ENCODE data around the gene SGCD. TPM values are rescaled to one million over a fixed set of nuclear protein-coding genes. Genes with fewer than 3 reads are reported as not detected.
A peak's percentile ranks its signal among the peaks of the same experiment; 100 is the strongest.
"Not testable (repeated sequence)": the region's sequence is repeated elsewhere in the genome, so short reads cannot be mapped to it uniquely, and the experiment has no call there.

The SGCD gene
- total RNA-seq, 2 experiments from 2014 or later, result not detected

DNA sequence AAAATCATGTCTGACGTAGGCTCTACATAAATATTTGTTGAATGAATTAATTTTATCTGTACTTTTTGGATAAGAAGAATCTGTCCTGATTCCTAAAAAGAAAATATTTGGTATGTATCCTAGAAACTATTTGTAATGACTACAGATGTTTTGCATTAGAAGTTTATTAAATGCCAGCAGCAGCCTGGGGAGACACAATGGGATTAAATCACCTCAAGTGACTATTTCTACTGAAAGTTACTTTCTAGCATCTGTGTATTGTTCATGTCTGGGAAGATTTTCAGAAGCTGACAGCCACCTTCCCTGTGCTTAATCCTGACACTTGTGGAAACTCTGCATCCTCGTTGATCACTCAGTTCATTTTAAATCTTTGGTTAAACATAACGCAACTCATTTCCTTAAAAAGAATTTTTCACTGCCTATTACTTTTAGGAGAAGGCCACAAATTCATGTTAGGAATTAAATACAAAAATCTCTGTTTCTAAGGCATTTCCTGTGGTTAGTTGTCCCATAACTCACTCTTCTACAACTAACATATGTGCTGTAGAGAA is 313.8 kb downstream of the SGCD start:
- no peaks in the 10 kb centered on the region for H3K36me3 Mint-ChIP-seq (ENCODE audit: low read depth)
- no peak overlapping the region for H3K27ac Mint-ChIP-seq
- ATAC-seq, result no peak
- H3K4me3 Mint-ChIP-seq, result no peak overlapping the region
- TF ChIP-seq CTCF (IDR thresholded peaks at IDR 0.05), result no peak
- H3K27me3 Mint-ChIP-seq, result no peaks in the 10 kb centered on the region
- DNase-seq, result no peak
- no peaks in the 10 kb centered on the region for H3K4me1 Mint-ChIP-seq (ENCODE audit: low read depth)
- CTCF ChIA-PET, result no interaction called here
- no peaks in the 10 kb centered on the region for H3K9me3 Mint-ChIP-seq
- POLR2A ChIA-PET, result no interaction called here
- intact Hi-C loops (cut with micrococcal nuclease), result no loop called here

DNA sequence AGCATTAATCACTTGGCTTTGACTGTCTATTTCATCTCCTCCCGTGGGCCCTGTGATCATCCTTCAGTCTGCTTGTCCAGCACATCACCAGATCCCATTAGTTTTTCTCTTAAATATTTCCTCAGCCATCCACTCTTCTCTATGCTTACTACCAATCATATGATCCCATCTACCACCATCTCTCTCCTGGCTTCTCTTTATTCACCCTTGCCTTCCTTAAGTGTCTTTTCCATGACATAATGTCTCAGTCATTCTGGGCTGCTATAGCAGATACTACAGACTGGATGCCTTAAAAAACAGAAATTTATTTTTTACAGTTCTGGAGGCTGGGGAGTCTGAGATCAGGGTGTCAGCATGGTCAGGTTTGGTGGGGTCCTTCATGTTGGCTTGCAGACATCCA is 314.7 kb downstream of the SGCD start:
- no peak overlapping the region for H3K4me3 Mint-ChIP-seq
- TF ChIP-seq CTCF (IDR thresholded peaks at IDR 0.05), result no peak
- H3K27ac Mint-ChIP-seq, result no peak overlapping the region
- ATAC-seq (no peak), DNase-seq (no peak)
- H3K36me3 Mint-ChIP-seq (ENCODE audit: low read depth), result no peaks in the 10 kb centered on the region
- no peaks in the 10 kb centered on the region for H3K27me3 Mint-ChIP-seq
- ChIA-PET POLR2A (no interaction called here), CTCF (no interaction called here)
- H3K9me3 Mint-ChIP-seq, result no peaks in the 10 kb centered on the region
- H3K4me1 Mint-ChIP-seq (ENCODE audit: low read depth), result no peaks in the 10 kb centered on the region
- intact Hi-C loops (cut with micrococcal nuclease), result no loop called here

DNA sequence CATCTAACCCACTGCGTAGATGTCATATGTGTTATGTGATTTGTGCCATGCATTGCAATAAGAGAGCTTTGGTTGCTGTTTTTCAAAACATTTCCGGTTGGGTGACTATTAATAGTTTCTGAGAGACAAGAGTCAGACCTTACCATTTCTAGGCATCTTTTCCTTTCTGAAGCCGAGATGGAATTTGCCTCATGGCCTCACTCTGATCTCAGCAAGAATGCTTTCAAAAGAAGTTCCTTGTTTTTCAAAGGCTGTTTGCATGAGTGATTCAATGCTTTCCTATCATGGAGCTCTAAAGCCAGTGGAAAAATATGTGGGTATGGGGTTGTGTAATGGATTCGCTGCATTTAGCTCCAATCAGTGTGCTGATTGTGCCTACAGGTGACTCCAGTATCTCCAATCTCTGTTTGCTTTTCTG is 320.1 kb downstream of the SGCD start:
- no peaks in the 10 kb centered on the region for H3K36me3 Mint-ChIP-seq (ENCODE audit: low read depth)
- ChIA-PET POLR2A (no interaction called here), CTCF (no interaction called here)
- no peak for DNase-seq
- H3K4me3 Mint-ChIP-seq, result no peak overlapping the region
- intact Hi-C loops (cut with micrococcal nuclease), result no loop called here
- no peak for ATAC-seq
- no peak overlapping the region for H3K27ac Mint-ChIP-seq
- no peaks in the 10 kb centered on the region for H3K9me3 Mint-ChIP-seq
- H3K27me3 Mint-ChIP-seq, result peaks cover 4% of the 10 kb centered on the region
- TF ChIP-seq CTCF (IDR thresholded peaks at IDR 0.05), result no peak
- H3K4me1 Mint-ChIP-seq (ENCODE audit: low read depth), result no peaks in the 10 kb centered on the region

DNA sequence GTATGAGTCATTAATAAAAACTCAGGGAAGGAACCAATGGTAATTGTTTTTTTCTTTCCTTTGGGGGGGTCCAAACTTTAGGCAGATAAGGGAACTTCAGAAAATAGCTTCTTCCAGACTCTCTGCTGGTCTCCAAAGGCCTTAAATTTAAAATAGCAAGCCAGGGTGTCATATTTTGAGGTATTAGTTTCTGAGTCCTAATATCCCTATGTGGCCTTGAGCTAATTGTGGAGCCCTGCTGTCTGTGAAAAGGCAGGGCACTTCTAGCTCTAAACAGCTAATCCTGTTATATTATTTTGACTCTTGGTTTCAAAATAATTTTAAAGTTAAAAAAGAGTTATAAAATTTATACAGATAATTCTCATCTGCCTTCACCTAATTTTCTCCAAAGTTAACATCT is 327.5 kb downstream of the SGCD start:
- Mint-ChIP-seq H3K27ac (no peak overlapping the region), H3K9me3 (no peaks in the 10 kb centered on the region), H3K4me1 (ENCODE audit: low read depth) (no peaks in the 10 kb centered on the region), H3K27me3 (peaks cover 16% of the 10 kb centered on the region), H3K4me3 (no peak overlapping the region), H3K36me3 (ENCODE audit: low read depth) (no peaks in the 10 kb centered on the region)
- TF ChIP-seq CTCF (IDR thresholded peaks at IDR 0.05), result no peak
- no peak for DNase-seq
- CTCF ChIA-PET, result interaction anchor here (0.9 kb wide), 1 partner anchor 43 kb away, joined by 3 read pairs; no protein-coding TSS in a partner anchor
- no peak for ATAC-seq
- intact Hi-C loops (cut with micrococcal nuclease), result no loop called here
- POLR2A ChIA-PET, result interaction anchor here (0.6 kb wide), 1 partner anchor 60 kb away, joined by 3 read pairs; no protein-coding TSS in a partner anchor

- no peaks in the 10 kb centered on the region for H3K36me3 Mint-ChIP-seq (ENCODE audit: low read depth)
- H3K4me1 Mint-ChIP-seq (ENCODE audit: low read depth), result no peaks in the 10 kb centered on the region
- H3K27me3 Mint-ChIP-seq, result peaks cover 12% of the 10 kb centered on the region
- ChIA-PET POLR2A (interaction anchor here (1.4 kb wide), 1 partner anchor 14 kb away, joined by 3 read pairs; no protein-coding TSS in a partner anchor), CTCF (no interaction called here)
- ATAC-seq, result no peak
- H3K4me3 Mint-ChIP-seq, result no peak overlapping the region
- intact Hi-C loops (cut with micrococcal nuclease), result no loop called here
- H3K27ac Mint-ChIP-seq, result no peak overlapping the region
- no peak for TF ChIP-seq CTCF (IDR thresholded peaks at IDR 0.05)
- no peak for DNase-seq
- no peaks in the 10 kb centered on the region for H3K9me3 Mint-ChIP-seq
Measured at GRCh38 chr5:156655732-156656131, 328.8 kb downstream of the SGCD start.

DNA sequence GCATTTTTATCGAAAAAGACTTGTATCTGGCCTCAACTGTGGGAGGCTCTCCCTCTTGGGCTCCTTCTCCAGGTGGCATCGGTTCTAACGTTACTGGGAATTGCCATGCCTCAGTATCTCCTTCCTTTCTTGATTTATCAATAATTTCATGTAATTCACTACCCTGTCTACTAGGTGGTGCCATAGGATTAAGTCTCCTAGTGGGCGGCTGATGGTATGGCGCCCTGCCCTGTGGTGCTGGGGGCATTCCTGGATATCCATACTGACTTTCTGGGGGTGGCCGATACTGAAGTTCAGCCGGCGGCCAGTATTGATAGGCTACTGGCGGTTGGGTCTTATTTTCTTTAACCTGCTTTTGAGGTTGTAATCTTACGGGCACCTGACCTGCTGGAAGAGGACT is 337.9 kb downstream of the SGCD start:
- peak; percentile 14 for DNase-seq
- H3K27ac Mint-ChIP-seq; H3K27me3 Mint-ChIP-seq; H3K9me3 Mint-ChIP-seq; H3K36me3 Mint-ChIP-seq (ENCODE audit: low read depth); ATAC-seq; POLR2A ChIA-PET; H3K4me1 Mint-ChIP-seq (ENCODE audit: low read depth); CTCF ChIA-PET; intact Hi-C loops (cut with micrococcal nuclease); H3K4me3 Mint-ChIP-seq: not testable (repeated sequence)

DNA sequence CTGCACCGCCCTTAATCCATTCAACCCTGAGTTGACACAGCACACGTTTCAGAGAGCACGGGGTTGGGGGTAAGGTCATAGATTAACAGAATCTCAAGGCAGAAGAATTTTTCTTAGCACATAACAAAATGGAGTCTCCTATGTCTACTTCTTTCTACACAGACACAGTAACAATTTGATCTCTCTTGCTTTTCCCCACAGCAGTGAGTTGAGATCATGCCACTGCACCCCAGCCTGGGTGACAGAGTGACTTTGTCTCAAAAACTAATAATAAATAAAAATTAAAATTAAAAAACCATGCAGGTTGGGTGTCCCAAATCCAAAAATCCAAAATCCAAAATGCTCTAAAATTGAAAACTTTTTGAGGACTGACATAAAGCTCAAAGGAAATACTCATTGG is 339.7 kb downstream of the SGCD start:
- H3K4me3 Mint-ChIP-seq; intact Hi-C loops (cut with micrococcal nuclease); ATAC-seq; DNase-seq; H3K9me3 Mint-ChIP-seq; H3K4me1 Mint-ChIP-seq (ENCODE audit: low read depth); CTCF ChIA-PET; POLR2A ChIA-PET; H3K27me3 Mint-ChIP-seq; H3K36me3 Mint-ChIP-seq (ENCODE audit: low read depth); H3K27ac Mint-ChIP-seq: not testable (repeated sequence)

All from activated CD8-positive, alpha-beta T cell treated with anti-CD3 and anti-CD28 coated beads for 36 hours (primary cell).